ENCODE results near the gene COL4A1. TPM values are rescaled to one million over a fixed set of nuclear protein-coding genes. Genes with fewer than 3 reads are reported as not detected.

Gene COL4A1
- polyA plus RNA-seq, 12 donors: 354 to 839 (median 642) TPM

GRCh38 chr13:110170020-110170790, 136.8 kb downstream of the COL4A1 start:
- DNase-seq: no peak

DNA sequence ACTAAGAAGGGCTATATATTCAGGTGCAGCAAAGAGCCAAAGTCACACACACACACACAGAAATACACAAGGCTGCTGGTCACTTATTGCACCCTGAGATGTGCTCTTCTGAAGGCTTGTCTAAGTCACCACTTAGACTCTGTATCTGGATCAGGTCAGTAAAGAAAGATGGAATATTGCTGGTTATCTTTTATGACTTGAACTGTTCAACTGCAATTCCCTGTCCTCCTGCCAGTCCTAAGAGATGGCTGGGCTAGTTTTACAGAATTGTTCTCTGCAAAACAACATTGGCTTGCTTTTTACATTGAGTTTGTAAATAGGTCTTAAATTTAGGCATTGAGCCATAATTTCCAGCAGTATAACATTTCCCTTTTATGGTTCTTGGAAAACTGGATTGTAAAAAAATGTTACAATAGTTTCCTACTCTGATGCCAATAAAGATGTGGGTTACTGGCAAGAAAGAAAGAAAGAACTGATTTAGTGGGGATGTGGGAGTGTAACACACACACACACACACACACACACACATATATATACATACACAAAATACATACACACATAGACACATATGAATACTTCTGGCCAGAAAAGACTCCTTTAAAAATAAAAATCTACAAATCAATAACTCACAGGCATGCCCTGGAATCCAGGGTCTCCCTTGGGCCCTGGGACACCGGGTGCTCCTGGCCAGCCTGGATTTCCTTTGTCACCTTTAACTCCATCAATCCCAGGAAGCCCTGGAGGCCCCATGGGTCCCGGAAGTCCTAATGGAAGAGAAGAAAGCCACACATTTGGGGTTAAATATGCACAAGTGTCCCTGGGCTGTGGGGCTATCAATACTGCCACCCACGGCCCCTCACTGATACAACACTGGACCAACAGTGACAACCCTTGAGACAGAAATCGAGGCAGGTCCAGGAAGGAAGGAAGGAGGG, 137.7 kb downstream of the COL4A1 start:
- DNase-seq: peak; percentile 65

- no peak for DNase-seq
These were observed 140.4 kb downstream of the COL4A1 start for GRCh38 chr13:110166598-110166997.

GRCh38 chr13:110164706-110165105, 142.3 kb downstream of the COL4A1 start:
- DNase-seq: no peak

- peak; percentile 72 for DNase-seq
These were observed 143.9 kb downstream of the COL4A1 start for GRCh38 chr13:110162866-110163658.

DNA sequence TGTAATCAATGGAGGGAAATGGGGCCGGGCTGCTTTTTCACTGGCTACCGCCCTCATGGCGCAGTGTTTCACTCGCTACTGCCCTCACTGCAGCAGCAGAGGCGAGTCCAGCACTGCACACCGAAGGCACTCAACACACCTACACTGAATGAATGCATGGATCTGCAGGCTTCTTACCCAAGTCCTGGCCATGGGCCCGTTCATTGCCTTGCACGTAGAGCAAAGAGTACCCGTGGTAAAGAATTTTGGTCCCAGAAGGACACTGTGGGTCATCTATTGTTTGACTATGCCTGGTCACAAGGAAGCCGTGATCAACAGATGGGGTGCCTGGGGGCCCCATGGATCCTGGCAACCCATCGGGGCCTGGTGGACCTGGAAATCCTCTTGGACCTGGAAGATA, 144.9 kb downstream of the COL4A1 start:
- no peak for DNase-seq

DNA sequence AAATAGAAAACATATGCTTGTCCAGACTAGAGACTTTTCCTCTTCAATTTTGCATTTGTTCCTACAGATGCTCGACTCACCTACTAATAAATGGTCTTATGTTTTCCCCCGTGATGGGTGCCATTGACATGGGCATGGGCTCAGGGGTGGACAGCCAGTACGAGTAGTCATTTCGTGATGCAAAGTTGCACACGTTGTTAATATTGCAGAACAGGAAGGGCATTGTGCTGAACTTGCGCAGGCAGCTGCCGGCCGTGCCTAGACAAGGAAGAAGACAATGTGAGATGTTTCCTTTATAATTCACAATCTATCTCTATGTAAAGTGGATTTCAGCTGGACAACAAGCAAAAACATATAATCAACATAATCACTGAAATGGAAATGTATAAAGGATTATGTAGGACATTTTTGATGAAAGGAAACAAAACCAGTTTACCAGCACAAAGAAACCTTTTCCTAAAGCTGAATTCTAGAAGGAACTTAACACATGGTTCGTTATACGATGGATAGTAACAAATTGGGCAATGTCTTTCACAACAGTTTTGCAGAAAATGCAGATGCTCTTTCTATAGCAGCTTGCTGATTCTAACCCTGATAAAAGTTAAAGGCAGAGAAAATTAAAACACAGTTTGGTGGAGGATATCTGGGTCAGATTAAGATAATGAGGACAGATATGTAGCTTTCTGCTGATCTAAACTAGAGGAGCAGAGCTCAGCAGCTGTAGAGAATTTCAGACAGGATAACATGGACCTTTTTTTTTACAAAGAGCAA, 145.7 kb downstream of the COL4A1 start:
- DNase-seq: no peak

DNA sequence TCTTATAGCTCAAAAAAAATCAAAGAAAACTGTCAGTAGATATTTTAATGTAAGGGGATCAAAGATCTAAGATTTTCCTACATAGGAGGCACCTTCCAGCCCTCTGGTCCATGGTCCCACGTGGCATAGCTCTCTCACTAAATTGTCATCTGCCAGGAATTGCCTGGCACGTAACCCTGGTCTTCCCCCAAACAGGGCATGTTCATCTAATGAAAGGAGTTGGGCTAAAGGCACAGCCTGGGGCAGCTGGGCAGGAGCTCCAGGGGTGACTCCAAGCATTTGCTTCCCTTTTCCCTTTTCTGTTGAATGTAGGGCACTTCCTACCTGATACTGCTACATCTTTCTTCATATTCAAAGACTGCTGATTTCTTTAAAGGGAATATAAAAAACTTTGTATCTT, 148.7 kb downstream of the COL4A1 start:
- no peak for DNase-seq

- DNase-seq: no peak
These were observed 149.2 kb downstream of the COL4A1 start for GRCh38 chr13:110157718-110158117.

- DNase-seq: no peak
These were observed 150.5 kb downstream of the COL4A1 start for GRCh38 chr13:110156301-110157049.

DNA sequence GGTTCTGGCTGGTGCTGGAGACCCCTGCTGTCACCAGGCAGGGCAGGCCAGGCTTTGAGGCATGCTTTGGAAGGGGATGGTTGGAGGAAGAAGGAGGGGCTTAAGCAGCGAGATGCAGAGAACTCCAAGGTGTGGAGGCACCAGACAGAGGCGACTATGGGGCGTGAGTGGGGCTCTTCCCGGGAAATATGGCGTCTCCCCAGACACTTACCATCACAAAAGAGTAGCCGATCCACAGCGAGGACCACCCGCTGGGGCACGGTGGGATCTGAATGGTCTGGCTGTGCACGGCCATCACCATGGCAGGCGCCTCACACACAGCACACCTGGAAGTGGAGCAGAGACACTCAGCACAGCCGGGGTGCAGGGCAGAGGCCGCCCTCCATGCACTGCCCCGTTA, 151.9 kb downstream of the COL4A1 start:
- DNase-seq: no peak

DNA sequence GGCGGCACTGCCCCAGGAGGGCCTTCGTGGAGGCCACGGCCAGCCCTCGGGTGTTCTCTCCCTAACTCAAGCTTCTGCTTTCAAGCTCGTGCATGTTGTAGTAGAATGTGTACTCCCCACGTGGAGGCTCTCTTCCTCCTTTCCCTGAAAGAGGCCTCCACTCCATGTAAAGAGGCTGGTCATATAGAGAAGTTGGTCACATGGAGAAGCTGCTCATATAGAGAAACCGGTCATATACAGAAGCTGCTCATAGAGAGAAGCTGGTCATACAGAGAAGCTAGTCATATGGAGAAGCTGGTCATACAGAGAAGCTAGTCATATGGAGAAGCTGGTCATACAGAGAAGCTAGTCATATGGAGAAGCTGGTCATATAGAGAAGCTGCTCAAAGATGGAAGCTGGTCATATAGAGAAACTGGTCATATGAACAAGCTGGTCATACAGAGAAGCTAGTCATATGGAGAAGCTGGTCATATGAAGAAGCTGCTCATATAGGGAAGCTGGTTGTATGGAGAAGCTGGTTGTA, 152.5 kb downstream of the COL4A1 start:
- no peak for DNase-seq

DNA sequence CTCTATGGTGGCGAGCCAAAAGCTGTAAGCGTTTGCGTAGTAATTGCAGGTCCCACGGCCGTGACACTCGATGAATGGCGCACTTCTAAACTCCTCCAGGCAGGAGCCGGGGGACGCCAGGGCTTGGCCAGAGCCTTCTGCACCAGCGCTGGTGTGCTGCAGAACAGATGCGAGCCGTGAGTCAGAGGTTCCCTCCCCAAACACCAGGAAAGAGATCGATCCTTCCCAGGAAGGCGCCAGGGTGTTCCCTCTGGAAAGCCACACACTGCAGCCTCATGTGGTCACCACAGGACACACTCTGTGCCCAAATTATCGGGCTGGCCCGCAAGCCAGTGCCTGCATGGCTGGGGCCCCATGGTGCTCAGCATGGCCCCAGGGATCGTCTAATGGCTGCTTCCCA, 154.6 kb downstream of the COL4A1 start:
- DNase-seq: no peak

GRCh38 chr13:110151462-110151861, 155.5 kb downstream of the COL4A1 start:
- DNase-seq: no peak

DNA sequence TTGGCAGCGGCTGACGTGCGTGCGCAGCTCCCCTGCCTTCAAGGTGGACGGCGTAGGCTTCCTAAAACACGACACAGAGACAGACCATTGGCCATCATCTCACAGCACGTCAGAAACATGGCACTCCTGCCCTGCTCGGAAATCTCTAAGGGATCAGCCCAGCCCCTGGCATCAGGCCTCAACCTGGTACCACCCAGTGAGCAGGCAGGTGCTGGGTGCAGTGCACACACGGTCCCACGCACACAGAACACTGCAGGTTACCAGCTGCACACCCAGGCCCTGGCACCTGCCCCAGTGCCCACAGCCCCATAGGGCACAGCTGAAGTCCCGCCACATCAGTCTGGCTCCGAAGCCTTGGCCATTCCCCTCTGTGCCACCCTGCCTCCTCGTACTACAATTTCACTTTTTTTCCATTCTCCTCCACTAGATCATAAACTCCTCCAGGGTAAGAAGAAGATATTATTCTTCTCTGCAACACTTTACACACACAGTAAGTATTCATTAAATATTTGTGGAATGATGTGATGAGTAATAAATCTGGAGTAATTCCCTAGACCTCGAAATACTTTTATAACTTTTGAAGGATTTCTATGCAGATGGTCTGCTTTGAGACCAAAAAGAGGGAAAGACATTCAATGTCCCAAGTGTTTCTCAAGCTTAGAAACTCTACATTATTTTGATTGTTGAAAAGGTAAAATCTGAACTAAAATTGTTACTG, 156.4 kb downstream of the COL4A1 start:
- no peak for DNase-seq

GRCh38 chr13:110149036-110149435, 157.9 kb downstream of the COL4A1 start:
- no peak for DNase-seq

DNA sequence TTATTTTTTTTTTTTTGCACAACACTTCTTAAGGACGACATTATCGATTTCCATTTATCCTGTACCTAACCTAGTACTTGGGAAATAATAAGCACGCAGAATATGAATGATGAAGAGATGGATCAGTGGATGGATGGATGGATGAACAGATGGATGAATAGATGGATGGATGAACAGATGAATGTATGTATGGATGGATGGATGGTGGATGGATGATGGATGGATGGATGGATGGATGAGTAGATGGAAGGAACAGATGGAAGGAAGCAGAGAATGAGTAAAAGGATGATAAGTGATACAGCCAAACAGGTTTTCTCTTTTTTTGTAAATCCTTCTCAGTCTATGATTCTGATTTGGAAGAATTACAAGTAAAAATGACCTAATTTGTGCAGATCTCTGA, 166.9 kb downstream of the COL4A1 start:
- no peak for DNase-seq

- DNase-seq: no peak
These were observed 168.3 kb downstream of the COL4A1 start for GRCh38 chr13:110138700-110139036.

GRCh38 chr13:110138010-110138699, 168.8 kb downstream of the COL4A1 start:
- DNase-seq: peak; percentile 46
